ENCODE measurements around the gene IL17RC.

Gene IL17RC

GRCh38 chr3:9948586-9948985 lies 31.7 kb downstream of the IL17RC start:
- DNase-seq (ENCODE audit: low read depth in 1 of 2, low spot score in 1 of 2): no peak
- H3K27ac ChIP-seq (replicated peaks): no peak overlapping the region
- TF ChIP-seq CTCF (IDR thresholded peaks at IDR 0.05; ENCODE audit: insufficient read depth, low read length): no peak
- no peak for TF ChIP-seq SPI1 (IDR thresholded peaks at IDR 0.05; ENCODE audit: borderline replicate concordance, low read depth)
- TF ChIP-seq GABPA (IDR thresholded peaks at IDR 0.05; ENCODE audit: low read depth): no peak
- TF ChIP-seq REST (IDR thresholded peaks at IDR 0.05; ENCODE audit: insufficient replicate concordance, low read depth): no peak
- no peak for TF ChIP-seq POLR2AphosphoS5 (IDR thresholded peaks at IDR 0.05; ENCODE audit: low read depth)
- H3K4me3 ChIP-seq (replicated peaks; ENCODE audit: insufficient read depth, low read length): no peak overlapping the region
- no peaks in the 10 kb centered on the region for H3K27me3 ChIP-seq (ENCODE audit: insufficient read depth, poor library complexity, severe bottlenecking)

- no peak overlapping the region for H3K27ac ChIP-seq (replicated peaks)
- DNase-seq (ENCODE audit: low read depth in 1 of 2, low spot score in 1 of 2): no peak
- no peaks in the 10 kb centered on the region for H3K27me3 ChIP-seq (ENCODE audit: insufficient read depth, poor library complexity, severe bottlenecking)
- no peak overlapping the region for H3K4me3 ChIP-seq (replicated peaks; ENCODE audit: insufficient read depth, low read length)
- TF ChIP-seq REST (IDR thresholded peaks at IDR 0.05; ENCODE audit: insufficient replicate concordance, low read depth): no peak
- no peak for TF ChIP-seq GABPA (IDR thresholded peaks at IDR 0.05; ENCODE audit: low read depth)
Measured at GRCh38 chr3:9949115-9949514, 32.2 kb downstream of the IL17RC start.

GRCh38 chr3:9949626-9950025 lies 32.7 kb downstream of the IL17RC start:
- TF ChIP-seq REST (IDR thresholded peaks at IDR 0.05; ENCODE audit: insufficient replicate concordance, low read depth) (no peak), POLR2AphosphoS5 (IDR thresholded peaks at IDR 0.05; ENCODE audit: low read depth) (no peak), CTCF (IDR thresholded peaks at IDR 0.05; ENCODE audit: insufficient read depth, low read length) (no peak), SPI1 (IDR thresholded peaks at IDR 0.05; ENCODE audit: borderline replicate concordance, low read depth) (no peak), GABPA (IDR thresholded peaks at IDR 0.05; ENCODE audit: low read depth) (no peak)
- Histone ChIP-seq H3K27me3 (ENCODE audit: insufficient read depth, poor library complexity, severe bottlenecking) (no peaks in the 10 kb centered on the region), H3K4me3 (replicated peaks; ENCODE audit: insufficient read depth, low read length) (no peak overlapping the region), H3K27ac (replicated peaks) (no peak overlapping the region)
- no peak for DNase-seq (ENCODE audit: low read depth in 1 of 2, low spot score in 1 of 2)

- Histone ChIP-seq H3K27me3 (ENCODE audit: insufficient read depth, poor library complexity, severe bottlenecking) (no peaks in the 10 kb centered on the region), H3K4me3 (replicated peaks; ENCODE audit: insufficient read depth, low read length) (no peak overlapping the region), H3K27ac (replicated peaks) (no peak overlapping the region)
- TF ChIP-seq CTCF (IDR thresholded peaks at IDR 0.05; ENCODE audit: insufficient read depth, low read length): no peak
- no peak for TF ChIP-seq SPI1 (IDR thresholded peaks at IDR 0.05; ENCODE audit: borderline replicate concordance, low read depth)
- TF ChIP-seq POLR2AphosphoS5 (IDR thresholded peaks at IDR 0.05; ENCODE audit: low read depth): no peak
- no peak for TF ChIP-seq GABPA (IDR thresholded peaks at IDR 0.05; ENCODE audit: low read depth)
- TF ChIP-seq REST (IDR thresholded peaks at IDR 0.05; ENCODE audit: insufficient replicate concordance, low read depth): no peak
- DNase-seq (ENCODE audit: low read depth in 1 of 2, low spot score in 1 of 2): no peak
Measured at GRCh38 chr3:9951126-9951525, 34.2 kb downstream of the IL17RC start.

Measured in HL-60 (cell line).